K562 (cell line): ENCODE results near the gene PPIL6. TPM values are rescaled to one million over a fixed set of nuclear protein-coding genes. Genes with fewer than 3 reads are reported as not detected.

Experiments used
- CBX1 ChIP-seq: sonication (generic); IDR thresholded peaks from 2 replicates; pipeline ENCODE4 v1.6.1; 2016; ENCODE audit warnings: antibody characterized with exemption, low read depth, mild to moderate bottlenecking
- E2F3 ChIP-seq: fragments of 250-450 bp; sonication (Bioruptor Pico); IDR thresholded peaks from 2 replicates; pipeline ENCODE4 v1.4.0; 2020; ENCODE audit warnings: mild to moderate bottlenecking
- EGR1 ChIP-seq: fragments of 450-650 bp; conservative IDR thresholded peaks from 2 replicates; pipeline ENCODE4 v1.6.1; 2017; ENCODE audit warnings: mild to moderate bottlenecking
- ELF1 ChIP-seq: fragments of 200-800 bp; sonication (Bioruptor generic); IDR thresholded peaks from 2 replicates; pipeline ENCODE4 v1.6.1; 2016; ENCODE audit warnings: missing genetic modification characterization, missing compliant biosample characterization
- ETV6 ChIP-seq, 3 experiments: fragments of 150-350 bp in 1 of 3; sonication (generic) in 1 of 3; formaldehyde crosslinking in 1 of 3; IDR thresholded peaks; 2 replicates each; pipeline versions ENCODE4 v1.6.1 to v1.8.0; 2014 to 2022; ENCODE audit warnings: borderline replicate concordance in 2 of 3, low read depth in 2 of 3, antibody characterized with exemption in 1 of 3, low read length in 1 of 3, mild to moderate bottlenecking in 1 of 3, missing genetic modification reagents in 1 of 3
- HNRNPL ChIP-seq: fragments of 200-400 bp; formaldehyde crosslinking; IDR thresholded peaks from 2 replicates; pipeline ENCODE4 v1.6.1; 2017; ENCODE audit warnings: low read depth, mild to moderate bottlenecking, low read length
- ILF3 ChIP-seq: fragments of 450-650 bp; IDR thresholded peaks from 2 replicates; pipeline ENCODE4 v1.6.1; 2018; ENCODE audit warnings: antibody characterized with exemption, mild to moderate bottlenecking, moderate library complexity, borderline replicate concordance
- NR2C1 ChIP-seq, 2 experiments: fragments of 450-650 bp; IDR thresholded peaks; 2 replicates each; pipeline ENCODE4 v1.6.1; 2017; ENCODE audit warnings: mild to moderate bottlenecking in 2 of 2, antibody characterized with exemption in 1 of 2, inconsistent platforms in 1 of 2, missing compliant biosample characterization in 1 of 2, missing genetic modification characterization in 1 of 2
- PHF8 ChIP-seq: fragments of 200-600 bp; sonication (generic); IDR thresholded peaks from 2 replicates; pipeline ENCODE4 v1.6.1; 2012; ENCODE audit warnings: mixed run types, mild to moderate bottlenecking, inconsistent platforms, low read length, moderate library complexity, borderline replicate concordance
- RBM22 ChIP-seq: fragments of 200-400 bp; formaldehyde crosslinking; IDR thresholded peaks from 2 replicates; pipeline ENCODE4 v1.6.1; 2018; ENCODE audit warnings: low read length, low read depth; ENCODE audit not compliant: poor library complexity, severe bottlenecking
- REST ChIP-seq, 2 experiments: fragments of 450-650 bp; formaldehyde crosslinking in 1 of 2; IDR thresholded peaks; 2 replicates each; pipeline versions ENCODE4 v1.4.0 to v1.6.1; 2014 to 2020; ENCODE audit warnings: mild to moderate bottlenecking in 2 of 2, borderline replicate concordance in 1 of 2, low read depth in 1 of 2
- SOX6 ChIP-seq: fragments of 450-650 bp; IDR thresholded peaks from 2 replicates; pipeline ENCODE4 v1.6.1; 2014; ENCODE audit warnings: mild to moderate bottlenecking
- ZBTB43 ChIP-seq: sonication (generic); formaldehyde crosslinking; IDR thresholded peaks from 2 replicates; pipeline ENCODE4 v1.8.0; 2023; ENCODE audit warnings: mild to moderate bottlenecking, missing genetic modification reagents
- ZKSCAN1 ChIP-seq: fragments of 150-350 bp; IDR thresholded peaks from 2 replicates; pipeline ENCODE4 v1.6.1; 2016; ENCODE audit warnings: low read depth, low read length
- ZNF133 ChIP-seq: fragments of 250-450 bp; sonication (Bioruptor Pico); IDR thresholded peaks from 2 replicates; pipeline ENCODE4 v1.4.0; 2020; ENCODE audit warnings: mild to moderate bottlenecking
- ZNF224 ChIP-seq: sonication (generic); formaldehyde crosslinking; IDR thresholded peaks from 2 replicates; pipeline ENCODE4 v1.8.0; 2022; ENCODE audit warnings: mild to moderate bottlenecking, missing genetic modification reagents
- polyA plus RNA-seq, 8 experiments: library from polyadenylated mRNA; depleted of rRNA in 4 of 8; stranded (reverse) in 5 of 8; unstranded in 3 of 8; fragments of >200 nt; fragmentation: Nextera tagmentation in 2 of 8; fragmentation: Illumina TruSeq in 1 of 8; extraction: Ambion mirVana in 2 of 8; extraction: Trizol in 1 of 8; gene quantifications; 2 replicates each; pipeline versions ENCODE4 v1.2.1 to v1.2.3, GENCODE V29; 2011 to 2014; ENCODE audit warnings: inconsistent platforms in 1 of 8, missing spikeins in 1 of 8
- total RNA-seq, 7 experiments: library from RNA; depleted of rRNA in 6 of 7; stranded (reverse); fragments of >200 nt in 6 of 7; fragmentation: Illumina TruSeq in 2 of 7; extraction: Trizol in 2 of 7; gene quantifications; 2 replicates each; pipeline versions ENCODE4 v1.2.1 to v1.2.3, GENCODE V29; 2011 to 2021; ENCODE audit warnings: low replicate concordance in 1 of 7

The PPIL6 gene
- total and polyA plus RNA-seq, 9 of the 15 experiments (the other 6 are each of a cell fraction or from before 2014, with no cell fraction given) = 0.03 to 0.98 (median 0.41) TPM; not detected in 1

- peak; percentile 91 for TF ChIP-seq REST (IDR thresholded peaks at IDR 0.05; ENCODE audit: borderline replicate concordance)
- TF ChIP-seq REST (CRISPR knock-in tag; IDR thresholded peaks at IDR 0.05; ENCODE audit: low read depth) = no peak
- TF ChIP-seq HNRNPL = peak; percentile 18; the same call in 1 of the 2 replicates
- TF ChIP-seq EGR1 = peak; percentile 70
- TF ChIP-seq ZNF133 (CRISPR knock-in tag) = no peak
- peak; percentile 71 for TF ChIP-seq E2F3
- peak; percentile 93 for TF ChIP-seq ZNF224 (CRISPR knock-in tag)
- TF ChIP-seq CBX1 = no peak
- peak; percentile 89 for TF ChIP-seq PHF8
- TF ChIP-seq ZBTB43 (CRISPR knock-in tag) = peak; percentile 79; the same call in 1 of the 2 replicates
- TF ChIP-seq ZKSCAN1 = peak; percentile 11; the same call in 1 of the 2 replicates
- TF ChIP-seq ILF3 = no peak
- TF ChIP-seq ETV6 (IDR thresholded peaks at IDR 0.05; ENCODE audit: borderline replicate concordance in 1 of 2, low read depth in 2 of 2, low read length in 1 of 2) = no peak
- peak; percentile 78 for TF ChIP-seq ETV6 (CRISPR knock-in tag; IDR thresholded peaks at IDR 0.05; ENCODE audit: borderline replicate concordance)
- peak; percentile 90 for TF ChIP-seq ELF1 (tag)
- TF ChIP-seq RBM22 = peak; percentile 23
- no peak for TF ChIP-seq NR2C1 (IDR thresholded peaks at IDR 0.05)
- 0 out of 2 replicates have a peak, but pooled peaks have one; percentile 27 for TF ChIP-seq NR2C1 (tag; IDR thresholded peaks at IDR 0.05)
- 0 out of 2 replicates have a peak, but pooled peaks have one; percentile 10 for TF ChIP-seq SOX6
Measured at GRCh38 chr6:109440331-109441068, at the start of gene PPIL6, which contains the start of gene SMPD2 (continued).
